A549 treated with AZD2906 at 1 μM for 4 hours (cell line): ENCODE results near the gene SNTB2. TPM values are rescaled to one million over a fixed set of nuclear protein-coding genes. Genes with fewer than 3 reads are reported as not detected.

Experiments used
- total RNA-seq: library from RNA; stranded (reverse); fragments of 200-300 nt; extraction: Qiagen RNA extraction; gene quantifications from 5 replicates; pipeline ENCODE4 v1.2.3, GENCODE V29; 2022

Gene SNTB2
- total RNA-seq: 5.6 to 8.3 TPM (median 6.4 TPM) in 5 replicates

GRCh38 chr16:69186642-69187445 is at the start of gene SNTB2:
SNTB2 (plus strand) TSS chr16:69187164; CDS start chr16:69187167, 3 bp downstream.

GRCh38 chr16:69310653-69311532 is 123.9 kb downstream of the SNTB2 start, which contains the start of gene VPS4A:
VPS4A (plus strand) TSS chr16:69311350; CDS start chr16:69311512, 162 bp downstream.

GRCh38 chr16:69330286-69331109 is 143.5 kb downstream of the SNTB2 start, which contains the start of gene PDF:
PDF (minus strand) TSS chr16:69330588; CDS start chr16:69330570, 18 bp downstream.

GRCh38 chr16:69339289-69340094 is 152.5 kb downstream of the SNTB2 start, which contains the start of the genes COG8 and NIP7:
COG8 (minus strand) TSS chr16:69339564; CDS start chr16:69339552, 12 bp downstream.
NIP7 (plus strand) TSS chr16:69339772; CDS start chr16:69339830, 58 bp downstream.

GRCh38 chr16:69351309-69352027 is 164.5 kb downstream of the SNTB2 start, which contains the start of gene TMED6:
TMED6 (minus strand) TSS chr16:69351786; CDS start chr16:69351753, 33 bp downstream.

Other genes starting within 250 kb of the SNTB2 start
- gene HAS3, start 81.5 kb upstream of the SNTB2 start, total RNA-seq: 38.2 to 50.1 TPM (median 42.7 TPM) in 5 replicates
- 109 to 127 TPM (median 123 TPM) in 5 replicates for gene CHTF8, start 54.6 kb upstream of the SNTB2 start, total RNA-seq
- gene UTP4, start 54.5 kb upstream of the SNTB2 start, total RNA-seq: 77.7 to 86.3 TPM (median 81.4 TPM) in 5 replicates
- 30.8 to 32.5 TPM (median 31.7 TPM) in 5 replicates for gene VPS4A, start 124.2 kb downstream of the SNTB2 start, total RNA-seq
- 21.4 to 45.1 TPM (median 41.4 TPM) in 5 replicates for gene PDF, start 143.4 kb downstream of the SNTB2 start, total RNA-seq
- 20.9 to 29.0 TPM (median 26.7 TPM) in 5 replicates for gene COG8, start 152.4 kb downstream of the SNTB2 start, total RNA-seq
- 49.1 to 68.5 TPM (median 50.5 TPM) in 5 replicates for gene NIP7, start 152.6 kb downstream of the SNTB2 start, total RNA-seq
- gene TMED6, start 164.6 kb downstream of the SNTB2 start, total RNA-seq: 0.07 TPM in 1 of 5 replicates, not detected in the others
- 20.9 to 27.1 TPM (median 21.7 TPM) in 5 replicates for gene TERF2, start 198.8 kb downstream of the SNTB2 start, total RNA-seq
- gene CYB5B, start 237.5 kb downstream of the SNTB2 start, total RNA-seq: 181 to 220 TPM (median 192 TPM) in 5 replicates